GM12865 (cell line): ENCODE data around the gene SERP1.

Experiments
- DNase-seq: peaks from one replicate; pipeline ENCODE4 v3.0.0; 2010; ENCODE audit warnings: low read depth
- H3K4me3 ChIP-seq: 2 replicates; pipeline ENCODE4 v1.5.1; 2011; ENCODE audit warnings: mild to moderate bottlenecking, low read depth, low read length, control low read depth
- TF ChIP-seq, protein P1 (sequence below): IDR thresholded peaks from 2 replicates; pipeline ENCODE4 v1.5.1; 2011; ENCODE audit warnings: low read length, control low read depth, low read depth, inconsistent platforms; ENCODE audit not compliant: insufficient read depth; ENCODE audit errors: missing control alignments

Gene SERP1

GRCh38 chr3:150540991-150541390 lies 5.3 kb downstream of the SERP1 start:
- TF ChIP-seq, protein P1, sequence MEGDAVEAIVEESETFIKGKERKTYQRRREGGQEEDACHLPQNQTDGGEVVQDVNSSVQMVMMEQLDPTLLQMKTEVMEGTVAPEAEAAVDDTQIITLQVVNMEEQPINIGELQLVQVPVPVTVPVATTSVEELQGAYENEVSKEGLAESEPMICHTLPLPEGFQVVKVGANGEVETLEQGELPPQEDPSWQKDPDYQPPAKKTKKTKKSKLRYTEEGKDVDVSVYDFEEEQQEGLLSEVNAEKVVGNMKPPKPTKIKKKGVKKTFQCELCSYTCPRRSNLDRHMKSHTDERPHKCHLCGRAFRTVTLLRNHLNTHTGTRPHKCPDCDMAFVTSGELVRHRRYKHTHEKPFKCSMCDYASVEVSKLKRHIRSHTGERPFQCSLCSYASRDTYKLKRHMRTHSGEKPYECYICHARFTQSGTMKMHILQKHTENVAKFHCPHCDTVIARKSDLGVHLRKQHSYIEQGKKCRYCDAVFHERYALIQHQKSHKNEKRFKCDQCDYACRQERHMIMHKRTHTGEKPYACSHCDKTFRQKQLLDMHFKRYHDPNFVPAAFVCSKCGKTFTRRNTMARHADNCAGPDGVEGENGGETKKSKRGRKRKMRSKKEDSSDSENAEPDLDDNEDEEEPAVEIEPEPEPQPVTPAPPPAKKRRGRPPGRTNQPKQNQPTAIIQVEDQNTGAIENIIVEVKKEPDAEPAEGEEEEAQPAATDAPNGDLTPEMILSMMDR = no peak
- DNase-seq = no peak
- no peak overlapping the region for H3K4me3 ChIP-seq

- DNase-seq = no peak
- no peak overlapping the region for H3K4me3 ChIP-seq
- TF ChIP-seq, protein P1 = no peak
Observed at GRCh38 chr3:150540297-150540696, 6.0 kb downstream of the SERP1 start.

DNA sequence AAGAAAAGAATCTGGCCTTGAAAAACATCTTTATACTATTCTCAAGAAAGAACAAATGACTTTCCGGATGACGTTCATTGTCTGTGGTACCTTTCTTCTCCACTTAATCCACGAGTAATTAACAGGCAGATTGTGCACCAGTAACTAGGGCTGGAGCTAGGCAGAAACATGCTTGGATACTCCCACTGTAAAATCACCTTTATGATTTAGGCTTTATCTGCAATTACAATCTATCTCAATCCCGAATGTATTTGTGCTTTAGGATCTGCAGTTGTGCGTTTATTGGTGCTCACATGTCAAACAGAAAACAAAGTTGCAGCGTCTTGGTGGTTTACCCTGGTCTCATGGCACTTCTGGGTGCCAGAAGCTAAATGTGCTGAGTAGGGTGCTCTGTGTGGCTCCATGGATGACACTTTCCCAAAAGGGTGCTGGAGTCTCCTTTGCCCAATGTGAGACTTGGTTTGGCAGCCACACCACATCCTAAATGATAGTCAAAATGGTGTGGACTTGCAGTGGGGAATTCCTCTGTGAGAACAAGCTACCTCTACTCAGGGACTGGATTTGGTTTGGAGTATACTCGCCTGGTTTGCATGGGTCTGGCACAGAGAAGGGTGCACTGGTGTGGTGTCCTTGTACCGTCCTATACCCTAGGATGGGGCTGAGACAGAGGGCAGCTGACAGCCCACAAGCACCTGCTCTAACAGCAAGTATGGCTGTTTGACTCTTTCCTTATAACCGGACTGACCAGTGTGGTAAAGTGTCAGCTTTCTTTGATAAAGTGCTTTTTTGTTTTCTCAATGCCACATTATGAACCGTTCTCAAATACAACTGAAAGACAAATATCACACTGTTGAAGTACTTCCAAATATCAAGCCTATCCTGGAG lies 7.7 kb downstream of the SERP1 start:
- TF ChIP-seq, protein P1 = no peak
- no peak for DNase-seq
- H3K4me3 ChIP-seq = no peak overlapping the region

DNA sequence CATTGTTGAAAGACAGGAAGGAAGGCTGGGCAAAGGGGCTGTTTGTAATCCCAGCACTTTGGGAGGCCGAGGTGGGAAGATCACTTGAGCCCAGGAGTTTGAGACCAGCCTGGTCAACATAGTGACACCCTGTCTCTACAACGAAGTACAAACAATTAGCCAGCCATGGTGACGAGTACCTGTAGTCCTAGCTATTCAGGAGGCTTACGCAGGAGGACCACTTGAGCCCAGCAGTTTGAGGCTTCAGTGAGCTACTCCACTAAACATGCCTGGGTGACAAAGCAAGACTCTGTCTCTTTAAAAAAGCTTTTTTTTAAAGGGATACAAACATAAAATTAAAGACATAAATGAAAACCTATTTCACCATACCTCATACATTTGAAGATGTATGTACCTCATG lies 11.1 kb downstream of the SERP1 start:
- H3K4me3 ChIP-seq = no peak overlapping the region
- TF ChIP-seq, protein P1 = no peak
- DNase-seq = no peak

GRCh38 chr3:150531775-150532174 lies 14.5 kb downstream of the SERP1 start:
- no peak for DNase-seq
- TF ChIP-seq, protein P1 = no peak
- no peak overlapping the region for H3K4me3 ChIP-seq

DNA sequence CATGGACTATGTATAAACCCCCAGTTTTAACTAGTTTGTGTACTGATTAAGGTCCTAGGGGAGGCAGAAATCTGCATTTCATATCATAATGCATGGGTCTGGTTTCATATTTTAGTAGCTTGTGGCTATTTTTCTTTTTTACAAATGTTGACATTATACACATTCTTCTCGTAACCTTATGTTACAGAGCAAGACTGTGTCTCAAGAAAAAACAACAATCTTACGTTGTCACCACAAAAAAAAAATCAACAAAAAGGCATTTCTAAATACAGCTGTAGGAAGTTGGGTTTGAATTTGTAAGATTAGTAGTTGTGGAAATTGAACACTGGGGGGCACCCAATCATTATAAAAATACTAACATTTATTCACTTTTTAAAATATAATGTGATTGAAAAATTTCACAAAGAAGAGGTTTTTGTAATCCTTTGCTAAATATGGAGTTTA lies 17.9 kb downstream of the SERP1 start:
- no peak overlapping the region for H3K4me3 ChIP-seq
- TF ChIP-seq, protein P1 = peak; percentile 10
- DNase-seq = peak; percentile 25
